K562 (cell line): ENCODE measurements around the gene AACS. TPM values are rescaled to one million over a fixed set of nuclear protein-coding genes. Genes with fewer than 3 reads are reported as not detected.

Experiments used
- ATAC-seq: fragments of 200-7000 bp; cut with Tn5 transposase; 3 replicates; pipeline ENCODE4 v1.9.1; 2020; ENCODE audit warnings: moderate library complexity
- BruUV-seq: library from RNA; stranded (reverse); fragments of 400-500 nt; replicated peaks from 2 replicates; lab custom pipeline; 2021; lab: Mats Ljungman, UMichigan
- CTCF ChIA-PET: fragments of 300-600 bp; formaldehyde crosslinking; extraction: SDS; loops from one replicate; lab custom pipeline; 2021; ENCODE audit warnings: low intra/inter-chr PET ratio; lab: Yijun Ruan, JAX
- POLR2A ChIA-PET: fragments of 300-600, 350-650 bp; sonication (Branson Sonifier 250); formaldehyde crosslinking; extraction: SDS; loops from one replicate; lab custom pipeline; 2021; ENCODE audit warnings: antibody characterized with exemption, inconsistent platforms; lab: Yijun Ruan, JAX
- DNase-seq, 4 experiments: peaks; one replicate each; pipeline versions ENCODE4 v3.0.0 to v3.0.0-alpha.2; 2011 to 2018; ENCODE audit warnings: low spot score in 3 of 4, mixed read lengths in 3 of 4; ENCODE audit errors: extremely low read depth in 1 of 4
- FAIRE-seq: peaks from 2 replicates; lab custom pipeline; 2011; peaks lifted over from hg19 to GRCh38; lab: Jason Lieb, UNC
- H2AFZ ChIP-seq: 2 replicates; pipeline ENCODE4 v1.6.0; 2011; ENCODE audit warnings: low read depth, low read length, control low read depth, inconsistent platforms
- H3K27ac ChIP-seq: fragments of 200-600 bp; 3 replicates; pipeline ENCODE4 v1.8.0; 2011; ENCODE audit warnings: low read depth, mild to moderate bottlenecking, control low read depth, inconsistent platforms, low read length, moderate library complexity, mixed read lengths; ENCODE audit errors: extremely low read depth
- H3K27me3 ChIP-seq, 2 experiments: fragments of 300-600 bp in 1 of 2; 2 replicates in 1 of 2; 3 replicates in 1 of 2; pipeline versions ENCODE4 v1.6.0 to v1.8.0; 2011; ENCODE audit warnings: inconsistent platforms in 2 of 2, low read length in 2 of 2, mild to moderate bottlenecking in 1 of 2, mixed read lengths in 1 of 2, moderate library complexity in 1 of 2; ENCODE audit not compliant: control insufficient read depth in 2 of 2, insufficient read depth in 2 of 2
- H3K36me3 ChIP-seq: fragments of 300-600 bp; 3 replicates; pipeline ENCODE4 v1.8.0; 2011; ENCODE audit warnings: mild to moderate bottlenecking, low read length, inconsistent platforms; ENCODE audit not compliant: control insufficient read depth, insufficient read depth
- H3K4me1 ChIP-seq, 2 experiments: fragments of 200-600 bp in 1 of 2; replicated peaks in 1 of 2; 2 replicates in 1 of 2; 3 replicates in 1 of 2; pipeline versions ENCODE4 v1.5.1 to v1.8.0; 2011; ENCODE audit warnings: inconsistent platforms in 2 of 2, low read length in 2 of 2, mild to moderate bottlenecking in 1 of 2, mixed read lengths in 1 of 2, moderate library complexity in 1 of 2; ENCODE audit not compliant: control insufficient read depth in 2 of 2, insufficient read depth in 2 of 2
- H3K4me2 ChIP-seq: 2 replicates; pipeline ENCODE4 v1.6.1; 2011; ENCODE audit warnings: low read length, control low read depth, inconsistent platforms, mixed read lengths; ENCODE audit not compliant: insufficient read depth
- H3K4me3 ChIP-seq: fragments of 200-600 bp; sonication (generic), shearing (Covaris generic); 2 replicates; pipeline ENCODE4 v1.5.1; 2016; ENCODE audit warnings: control low read depth, inconsistent platforms
- H3K79me2 ChIP-seq: fragments of 200-600 bp; 3 replicates; pipeline ENCODE4 v1.8.0; 2011; ENCODE audit warnings: low read length, inconsistent platforms; ENCODE audit not compliant: control insufficient read depth, insufficient read depth
- H3K9ac ChIP-seq, 2 experiments: 2 replicates each; pipeline versions ENCODE4 v1.6.0 to v1.6.1; 2011; ENCODE audit warnings: low read depth in 2 of 2, low read length in 2 of 2, control low read depth in 1 of 2, inconsistent platforms in 1 of 2, mild to moderate bottlenecking in 1 of 2, mixed read lengths in 1 of 2; ENCODE audit not compliant: insufficient read depth in 1 of 2
- H3K9me1 ChIP-seq: one replicate; pipeline ENCODE4 v1.6.0; 2011; ENCODE audit warnings: inconsistent platforms, mild to moderate bottlenecking, low read length, moderate library complexity; ENCODE audit not compliant: control insufficient read depth, insufficient read depth
- H3K9me3 ChIP-seq: replicated peaks from 2 replicates; pipeline ENCODE4 v1.5.1; 2011; ENCODE audit warnings: low read depth, low read length, inconsistent platforms; ENCODE audit not compliant: control insufficient read depth, insufficient read depth
- H4K20me1 ChIP-seq: replicated peaks from 2 replicates; pipeline ENCODE4 v1.6.1; 2011; ENCODE audit warnings: low read length, inconsistent platforms, mixed read lengths; ENCODE audit not compliant: control insufficient read depth, insufficient read depth
- ATF1 ChIP-seq, 2 experiments: fragments of 450-650 bp in 1 of 2; IDR thresholded peaks; 2 replicates each; pipeline ENCODE4 v1.6.1; 2016; ENCODE audit warnings: missing compliant biosample characterization in 1 of 2, missing genetic modification characterization in 1 of 2
- E2F8 ChIP-seq: fragments of 450-650 bp; IDR thresholded peaks from 2 replicates; pipeline ENCODE4 v1.7.1; 2018; ENCODE audit warnings: mild to moderate bottlenecking, low read depth; ENCODE audit not compliant: partially characterized antibody
- FOXK1 ChIP-seq: sonication (generic); formaldehyde crosslinking; IDR thresholded peaks from 2 replicates; pipeline ENCODE4 v1.8.0; 2022; ENCODE audit warnings: missing genetic modification reagents, mild to moderate bottlenecking, borderline replicate concordance
- HOXB6 ChIP-seq: fragments of 250-450 bp; sonication (Bioruptor Pico); IDR thresholded peaks from 2 replicates; pipeline ENCODE4 v1.5.1; 2022; ENCODE audit warnings: mild to moderate bottlenecking, borderline replicate concordance
- MAX ChIP-seq: sonication (generic); formaldehyde crosslinking; IDR thresholded peaks from 2 replicates; pipeline ENCODE4 v1.9.0; 2022; ENCODE audit warnings: mild to moderate bottlenecking, missing genetic modification reagents
- MYC ChIP-seq, 2 experiments: fragments of 250-450 bp in 1 of 2; sonication (Bioruptor Pico) in 1 of 2; IDR thresholded peaks; 2 replicates each; pipeline versions ENCODE4 v1.5.1 to v1.6.1; 2012 to 2021; ENCODE audit warnings: low read depth in 2 of 2, borderline replicate concordance in 1 of 2, improper control_type of control experiment in 1 of 2, low read length in 1 of 2, mild to moderate bottlenecking in 1 of 2, moderate library complexity in 1 of 2
- SETDB1 ChIP-seq: IDR thresholded peaks from one replicate; pipeline ENCODE4 v1.6.1; 2012; ENCODE audit warnings: low read length, control low read depth, inconsistent platforms
- SMAD1 ChIP-seq: fragments of 150-350 bp; IDR thresholded peaks from 2 replicates; pipeline ENCODE4 v1.6.1; 2014; ENCODE audit warnings: low read length, low read depth; ENCODE audit not compliant: partially characterized antibody
- ZNF24 ChIP-seq: fragments of 450-650 bp; IDR thresholded peaks from 2 replicates; pipeline ENCODE4 v1.6.1; 2016
- ZNF263 ChIP-seq: sonication (generic); formaldehyde crosslinking; IDR thresholded peaks from 2 replicates; pipeline ENCODE4 v1.8.0; 2022; ENCODE audit warnings: mild to moderate bottlenecking, missing genetic modification reagents, borderline replicate concordance
- whole genome bisulfite sequencing: fragments of 100-300 bp; shearing (Covaris generic); methylation state at CpG from one replicate; pipeline ENCODE4 v1.1.6; 2016; ENCODE audit warnings: low coverage, mixed read lengths; ENCODE audit not compliant: insufficient coverage; ENCODE audit errors: missing lambda C conversion rate; 5-methylcytosine and 5-hydroxymethylcytosine counted together
- in situ Hi-C: fragments of 300-500 bp; cut with MboI; formaldehyde crosslinking; loops from 4 replicates; pipeline ENCODE4 v1.15.0; 2018; ENCODE audit warnings: inconsistent platforms, mixed read lengths
- intact Hi-C: fragments of 100-400 bp; cut with micrococcal nuclease; formaldehyde crosslinking; loops from 2 replicates; pipeline ENCODE4 v1.14.2; 2022
- polyA plus RNA-seq, 8 experiments: library from polyadenylated mRNA; depleted of rRNA in 4 of 8; stranded (reverse) in 5 of 8; unstranded in 3 of 8; fragments of >200 nt; fragmentation: Nextera tagmentation in 2 of 8; fragmentation: Illumina TruSeq in 1 of 8; extraction: Ambion mirVana in 2 of 8; extraction: Trizol in 1 of 8; gene quantifications; 2 replicates each; pipeline versions ENCODE4 v1.2.1 to v1.2.3, GENCODE V29; 2011 to 2014; ENCODE audit warnings: inconsistent platforms in 1 of 8, missing spikeins in 1 of 8
- total RNA-seq, 7 experiments: library from RNA; depleted of rRNA in 6 of 7; stranded (reverse); fragments of >200 nt in 6 of 7; fragmentation: Illumina TruSeq in 2 of 7; extraction: Trizol in 2 of 7; gene quantifications; 2 replicates each; pipeline versions ENCODE4 v1.2.1 to v1.2.3, GENCODE V29; 2011 to 2021; ENCODE audit warnings: low replicate concordance in 1 of 7

The AACS gene
- total and polyA plus RNA-seq, 9 of the 15 experiments (the other 6 are each of a cell fraction or from before 2014, with no cell fraction given): 2.4 to 13.0 (median 6.0) TPM

DNA sequence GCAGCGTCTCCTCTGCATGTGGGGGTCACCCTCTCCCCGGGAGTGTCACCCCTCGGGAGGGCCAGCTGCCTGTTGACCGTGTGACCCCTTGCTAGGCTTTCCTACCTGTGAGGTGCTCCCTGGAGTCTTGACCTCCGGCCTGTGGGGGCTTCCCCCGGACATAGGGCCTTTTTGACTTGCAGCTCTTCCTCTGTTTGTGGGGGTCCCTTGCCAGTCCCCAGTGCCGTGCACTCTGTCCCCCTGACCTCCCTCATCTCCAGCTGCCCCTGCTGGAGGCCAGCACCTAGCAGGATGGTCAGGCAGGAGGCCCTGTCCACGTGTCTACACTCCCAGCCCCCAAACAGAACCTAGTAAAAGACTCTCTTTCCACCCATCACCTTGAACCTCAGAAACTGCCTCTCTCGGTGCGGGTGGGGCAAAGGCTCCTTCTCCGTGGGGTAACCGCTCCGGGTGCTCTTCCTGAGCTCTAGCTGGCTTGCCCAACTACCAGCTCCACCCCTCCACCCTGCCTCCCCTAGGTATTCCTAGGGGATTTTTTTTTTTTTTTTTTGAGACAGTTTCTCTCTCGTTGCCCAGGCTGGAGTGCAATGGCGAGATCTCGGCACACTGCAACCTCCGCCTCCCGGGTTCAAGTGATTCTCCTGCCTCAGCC is 810 bp downstream of the AACS start:
- POLR2A ChIA-PET: interaction anchor here (0.9 kb wide), 1 partner anchor 10 kb away, joined by 5 read pairs; no protein-coding TSS in a partner anchor
- TF ChIP-seq MAX (CRISPR knock-in tag): peak; percentile 4; the same call in 1 of the 2 replicates
- TF ChIP-seq ZNF263 (CRISPR knock-in tag): peak; percentile 31; the same call in 1 of the 2 replicates
- no peak for TF ChIP-seq ZNF24
- TF ChIP-seq, all 486 proteins: peak for 2
- peaks cover 0 to 15% of the 10 kb centered on the region in 2 experiments; a peak in 3 of 5 replicates for H3K4me1 ChIP-seq
- peak overlapping the region; percentile 68 for H2AFZ ChIP-seq
- H4K20me1 ChIP-seq: 0 out of 2 replicates have a peak, but pooled peaks cover 4% of the 10 kb centered on the region
- peak overlapping the region; percentile 80 for H3K4me2 ChIP-seq
- H3K27me3 ChIP-seq: peaks cover 0 to 10% of the 10 kb centered on the region in 2 experiments; a peak in 1 of 5 replicates
- no peak overlapping the region; the same call in 2 of the 3 replicates for H3K27ac ChIP-seq
- no peak for DNase-seq
- H3K9me3 ChIP-seq: 0 out of 2 replicates have a peak, but pooled peaks cover 2% of the 10 kb centered on the region
- FAIRE-seq: no peak
- peaks cover 9% of the 10 kb centered on the region for H3K79me2 ChIP-seq
- peak overlapping the region; percentile 68 for H3K4me3 ChIP-seq
- intact Hi-C loops (loop anchor here (2.0 kb wide), 1 partner anchor 17 kb away; no protein-coding TSS in a partner anchor), in situ Hi-C loops (no loop called here)
- peak overlapping the region; percentile 55 to 93 for H3K9ac ChIP-seq
- H3K9me1 ChIP-seq: no peaks in the 10 kb centered on the region
- no TSS peak for BruUV-seq
- WGBS: 42% methylated on average over 17 of the region's 18 CpGs
- CTCF ChIA-PET: no interaction called here
- no peaks in the 10 kb centered on the region for H3K36me3 ChIP-seq
- ATAC-seq: peak; percentile 10

DNA sequence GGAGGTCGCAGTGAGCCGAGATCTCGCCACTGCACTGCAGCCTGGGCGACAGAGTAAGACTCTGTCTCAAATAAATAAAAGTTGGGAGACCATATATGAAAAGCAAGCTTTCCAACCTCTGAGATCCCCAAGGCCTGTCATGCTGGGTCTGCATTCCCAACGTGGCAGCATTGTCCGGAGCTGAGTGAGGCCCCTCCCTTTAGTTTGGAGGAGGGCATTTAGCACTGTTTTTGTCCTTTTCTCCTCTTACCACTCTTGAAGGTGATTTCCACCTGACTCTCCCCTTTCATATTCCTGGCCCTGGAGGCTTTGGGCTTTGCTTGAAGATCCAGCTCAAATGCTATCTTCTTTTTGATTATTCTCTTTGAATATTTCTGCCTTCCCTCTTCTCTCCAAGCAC is 3.2 kb downstream of the AACS start:
- Histone ChIP-seq H2AFZ (no peak overlapping the region), H3K4me2 (no peak overlapping the region), H3K4me3 (no peak overlapping the region), H3K79me2 (peaks cover 9% of the 10 kb centered on the region), H3K27me3 (peaks cover 0 to 13% of the 10 kb centered on the region in 2 experiments; a peak in 1 of 5 replicates), H3K27ac (no peak overlapping the region), H3K4me1 (peaks cover 0 to 15% of the 10 kb centered on the region in 2 experiments; a peak in 3 of 5 replicates), H3K9me3 (no peaks in the 10 kb centered on the region), H4K20me1 (0 out of 2 replicates have a peak, but pooled peaks cover 9% of the 10 kb centered on the region), H3K9ac (no peak overlapping the region), H3K36me3 (no peaks in the 10 kb centered on the region), H3K9me1 (no peaks in the 10 kb centered on the region)
- 64% methylated on average over 6 of the region's 6 CpGs for WGBS
- intact Hi-C loops: no loop called here
- FAIRE-seq (no peak), DNase-seq (no peak), ATAC-seq (no peak)
- in situ Hi-C loops: no loop called here
- ChIA-PET CTCF (no interaction called here), POLR2A (interaction anchor here (0.6 to 1.0 kb wide), 3 partner anchors 15 to 73 kb away, joined by 3 to 4 read pairs (median 4); no protein-coding TSS in a partner anchor)
- BruUV-seq: no TSS peak
- no peak for TF ChIP-seq ATF1 (CRISPR knock-in tag; IDR thresholded peaks at IDR 0.05)
- TF ChIP-seq ATF1 (tag; IDR thresholded peaks at IDR 0.05): no peak
- TF ChIP-seq FOXK1: no peak
- no peak for TF ChIP-seq SMAD1
- TF ChIP-seq MYC (IDR thresholded peaks at IDR 0.05; ENCODE audit: low read depth, low read length): no peak
- no peak for TF ChIP-seq MYC (CRISPR knock-in tag; IDR thresholded peaks at IDR 0.05; ENCODE audit: borderline replicate concordance, low read depth)
- TF ChIP-seq SETDB1: no peak
- no peak for TF ChIP-seq HOXB6 (CRISPR knock-in tag)
- TF ChIP-seq E2F8: no peak
